ENCODE results near the gene HSPA14.
"Not testable (repeated sequence)": the region's sequence is repeated elsewhere in the genome, so short reads cannot be mapped to it uniquely, and the experiment has no call there.

The HSPA14 gene

GRCh38 chr10:14855453-14855852 is 17.3 kb downstream of the HSPA14 start:
- TF ChIP-seq, protein P1, sequence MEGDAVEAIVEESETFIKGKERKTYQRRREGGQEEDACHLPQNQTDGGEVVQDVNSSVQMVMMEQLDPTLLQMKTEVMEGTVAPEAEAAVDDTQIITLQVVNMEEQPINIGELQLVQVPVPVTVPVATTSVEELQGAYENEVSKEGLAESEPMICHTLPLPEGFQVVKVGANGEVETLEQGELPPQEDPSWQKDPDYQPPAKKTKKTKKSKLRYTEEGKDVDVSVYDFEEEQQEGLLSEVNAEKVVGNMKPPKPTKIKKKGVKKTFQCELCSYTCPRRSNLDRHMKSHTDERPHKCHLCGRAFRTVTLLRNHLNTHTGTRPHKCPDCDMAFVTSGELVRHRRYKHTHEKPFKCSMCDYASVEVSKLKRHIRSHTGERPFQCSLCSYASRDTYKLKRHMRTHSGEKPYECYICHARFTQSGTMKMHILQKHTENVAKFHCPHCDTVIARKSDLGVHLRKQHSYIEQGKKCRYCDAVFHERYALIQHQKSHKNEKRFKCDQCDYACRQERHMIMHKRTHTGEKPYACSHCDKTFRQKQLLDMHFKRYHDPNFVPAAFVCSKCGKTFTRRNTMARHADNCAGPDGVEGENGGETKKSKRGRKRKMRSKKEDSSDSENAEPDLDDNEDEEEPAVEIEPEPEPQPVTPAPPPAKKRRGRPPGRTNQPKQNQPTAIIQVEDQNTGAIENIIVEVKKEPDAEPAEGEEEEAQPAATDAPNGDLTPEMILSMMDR (IDR thresholded peaks at IDR 0.05; ENCODE audit: low read length, missing control alignments) = no peak
- no peak for DNase-seq (ENCODE audit: low read depth)
- H3K4me3 ChIP-seq (replicated peaks; ENCODE audit: low read depth, low read length) = no peak overlapping the region

DNA sequence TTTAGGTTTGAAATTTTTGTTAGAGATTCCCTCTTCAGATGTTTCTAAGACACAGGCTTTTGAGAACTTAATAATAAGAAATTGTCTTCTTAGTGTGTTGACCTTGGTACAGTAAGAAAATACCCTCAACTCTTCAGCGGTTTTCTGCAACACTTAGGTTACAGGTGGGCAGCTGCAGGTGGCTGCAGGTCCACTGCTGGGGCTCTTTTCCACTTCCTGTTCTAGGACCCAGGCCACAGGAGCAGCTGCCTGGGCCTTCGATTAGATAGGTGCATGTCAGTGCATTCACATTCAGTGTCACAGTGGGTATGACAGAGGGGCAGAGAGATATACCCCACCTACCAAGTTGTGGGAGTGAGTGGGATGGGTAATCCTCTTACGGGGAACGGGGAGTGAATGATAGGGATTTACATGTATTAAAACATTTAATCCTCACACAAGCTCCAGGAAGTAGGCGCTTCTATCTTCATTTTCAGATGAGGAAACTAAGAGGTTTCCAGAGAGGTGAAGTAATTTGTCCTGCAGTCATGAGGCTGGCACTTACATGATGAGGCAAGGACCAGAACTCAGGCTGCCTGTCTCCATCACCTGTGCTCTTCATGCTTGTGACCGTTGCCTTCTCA is 20.3 kb downstream of the HSPA14 start:
- DNase-seq (ENCODE audit: low read depth) = no peak
- no peak overlapping the region for H3K4me3 ChIP-seq (replicated peaks; ENCODE audit: low read depth, low read length)
- TF ChIP-seq, protein P1 (IDR thresholded peaks at IDR 0.05; ENCODE audit: low read length, missing control alignments) = no peak

DNA sequence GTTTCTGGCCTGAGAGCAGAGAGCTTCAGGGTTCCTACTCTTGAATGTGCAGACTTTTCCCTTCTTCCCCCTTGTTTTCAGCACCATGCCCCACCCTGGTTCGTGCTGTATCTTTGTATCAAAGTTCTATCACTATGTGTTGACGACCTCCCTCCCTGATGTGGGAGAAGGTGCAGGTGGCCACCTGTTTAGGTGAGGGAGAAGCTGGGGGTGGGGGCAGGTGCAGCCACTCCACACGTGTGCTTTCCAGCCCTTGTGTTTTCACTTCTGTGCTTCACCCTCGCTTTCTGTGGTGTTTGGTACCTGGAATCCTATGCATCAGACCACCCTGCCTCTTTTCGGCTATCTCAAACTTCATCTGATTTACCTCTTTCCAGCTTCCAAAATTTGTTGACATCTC is 20.9 kb downstream of the HSPA14 start:
- DNase-seq (ENCODE audit: low read depth) = no peak
- TF ChIP-seq, protein P1 (IDR thresholded peaks at IDR 0.05; ENCODE audit: low read length, missing control alignments) = no peak
- H3K4me3 ChIP-seq (replicated peaks; ENCODE audit: low read depth, low read length) = no peak overlapping the region

DNA sequence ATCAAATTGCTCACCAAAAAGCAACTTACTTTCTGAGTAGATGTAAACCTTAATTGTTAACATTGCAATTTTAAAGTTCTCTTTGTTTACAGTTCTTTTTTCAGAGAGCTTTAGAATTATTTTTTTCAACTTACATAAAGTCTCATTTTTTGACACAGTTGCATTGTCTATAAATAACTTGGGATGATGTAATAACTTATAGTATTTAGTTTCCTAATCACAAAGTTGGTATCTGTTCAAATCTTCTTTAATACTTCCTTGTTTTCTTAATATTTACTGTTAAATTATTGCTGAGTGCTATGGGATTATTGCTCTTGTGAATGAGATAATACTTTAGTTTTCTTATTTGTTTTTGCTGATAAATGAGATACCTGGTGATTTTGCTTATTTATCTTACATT is 21.7 kb downstream of the HSPA14 start:
- TF ChIP-seq, protein P1 (IDR thresholded peaks at IDR 0.05; ENCODE audit: low read length, missing control alignments) = no peak
- DNase-seq (ENCODE audit: low read depth) = no peak
- H3K4me3 ChIP-seq (replicated peaks; ENCODE audit: low read depth, low read length) = no peak overlapping the region

GRCh38 chr10:14860791-14861190 is 22.7 kb downstream of the HSPA14 start:
- no peak overlapping the region for H3K4me3 ChIP-seq (replicated peaks; ENCODE audit: low read depth, low read length)
- TF ChIP-seq, protein P1 (IDR thresholded peaks at IDR 0.05; ENCODE audit: low read length, missing control alignments) = no peak

DNA sequence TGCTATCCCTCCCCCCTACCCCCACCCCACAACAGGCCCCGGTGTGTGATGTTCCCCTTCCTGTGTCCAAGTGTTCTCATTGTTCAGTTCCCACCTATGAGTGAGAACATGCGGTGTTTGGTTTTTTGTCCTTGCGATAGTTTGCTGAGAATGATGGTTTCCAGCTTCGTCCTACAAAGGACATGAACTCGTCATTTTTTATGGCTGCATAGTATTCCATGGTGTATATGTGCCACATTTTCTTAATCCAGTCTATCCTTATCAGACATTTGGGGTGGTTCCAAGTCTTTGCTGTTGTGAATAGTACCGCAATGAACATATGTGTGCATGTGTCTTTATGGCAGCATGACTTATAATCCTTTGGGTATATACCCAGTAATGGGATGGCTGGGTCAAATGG is 26.4 kb downstream of the HSPA14 start:
- DNase-seq (ENCODE audit: low read depth); H3K4me3 ChIP-seq (replicated peaks; ENCODE audit: low read depth, low read length): not testable (repeated sequence)

More at GRCh38 chr10:14860791-14861190, 22.7 kb downstream of the HSPA14 start:
- no peak for DNase-seq (ENCODE audit: low read depth)

DNA sequence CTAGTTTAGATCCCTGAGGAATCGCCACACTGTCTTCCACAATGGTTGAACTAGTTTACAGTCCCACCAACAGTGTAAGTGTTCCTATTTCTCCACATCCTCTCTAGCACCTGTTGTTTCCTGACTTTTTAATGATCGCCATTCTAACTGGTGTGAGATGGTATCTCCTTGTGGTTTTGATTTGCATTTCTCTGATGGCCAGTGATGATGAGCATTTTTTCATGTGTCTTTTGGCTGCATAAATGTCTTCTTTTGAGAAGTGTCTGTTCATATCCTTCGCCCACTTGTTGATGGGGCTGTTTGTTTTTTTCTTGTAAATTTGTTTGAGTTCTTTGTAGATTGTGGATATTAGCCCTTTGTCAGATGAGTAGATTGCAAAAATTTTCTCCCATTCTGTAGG is 26.8 kb downstream of the HSPA14 start:
- H3K4me3 ChIP-seq (replicated peaks; ENCODE audit: low read depth, low read length) = not testable (repeated sequence)

GRCh38 chr10:14873090-14873760 is 35.1 kb downstream of the HSPA14 start:
- peak; percentile 79 for DNase-seq (ENCODE audit: low read depth)
- TF ChIP-seq, protein P1 (IDR thresholded peaks at IDR 0.05; ENCODE audit: low read length, missing control alignments) = no peak
- no peak overlapping the region for H3K4me3 ChIP-seq (replicated peaks; ENCODE audit: low read depth, low read length)

More for the DNA sequence above, 26.8 kb downstream of the HSPA14 start:
- DNase-seq (ENCODE audit: low read depth) = not testable (repeated sequence)

Measured in fibroblast of pulmonary artery (primary cell).